Motor neuron (in vitro differentiated cells): ENCODE data around the gene PNMA8C. TPM values are rescaled to one million over a fixed set of nuclear protein-coding genes. Genes with fewer than 3 reads are reported as not detected.

Experiments
- ATAC-seq, 8 experiments: fragments of 200-7000 bp; cut with Tn5 transposase; replicated peaks in 6 of 8; 2 replicates each; pipeline ENCODE4 v1.8.0; 2021; ENCODE audit warnings: mild to moderate bottlenecking in 8 of 8, moderate library complexity in 8 of 8
- H3K27ac ChIP-seq, 2 donors: fragments of 250-450 bp; sonication (Bioruptor Pico); 2 replicates each; pipeline ENCODE4 v1.9.0; 2021; ENCODE audit warnings: antibody characterized with exemption in 2 of 2, mild to moderate bottlenecking in 2 of 2, moderate library complexity in 1 of 2
- H3K4me1 ChIP-seq, 2 donors: fragments of 250-450 bp; sonication (Bioruptor Pico); replicated peaks in 1 of 2; 2 replicates each; pipeline ENCODE4 v1.6.1; 2021; ENCODE audit warnings: antibody characterized with exemption in 2 of 2, mild to moderate bottlenecking in 2 of 2, moderate library complexity in 1 of 2
- H3K4me3 ChIP-seq, 5 donors: fragments of 250-450 bp; sonication (Bioruptor Pico); 2 replicates each; pipeline ENCODE4 v1.9.0; 2021; ENCODE audit warnings: antibody characterized with exemption in 5 of 5, mild to moderate bottlenecking in 5 of 5, moderate library complexity in 4 of 5
- WGBS, 10 experiments: fragments of 450-650 bp; shearing (Covaris generic); methylation state at CpG; one replicate each; pipeline ENCODE4 v1.0.0; 2022; 5-methylcytosine and 5-hydroxymethylcytosine counted together
- in situ Hi-C, 9 experiments: fragments of 400-800 bp; cut with MboI; loops; one replicate each; pipeline ENCODE4 v1.15.0; 2021; ENCODE audit warnings: low sequenced_read_pairs in 9 of 9, low pct_unique_long_range_greater_than_20kb in 2 of 9; ENCODE audit not compliant: unreplicated experiment in 9 of 9
- total RNA-seq, 8 experiments: library from RNA; unstranded; fragments of 300-600 nt; gene quantifications; 2 replicates each; pipeline versions ENCODE4 v1.2.3 to v1.2.4, GENCODE V29; 2022

PNMA8C gene
- total RNA-seq: 10 to 100 TPM in 5 of 8 experiments, under 1 TPM in 2, not detected in 1; 0.31 to 38.1 (median 22.2) TPM

DNA sequence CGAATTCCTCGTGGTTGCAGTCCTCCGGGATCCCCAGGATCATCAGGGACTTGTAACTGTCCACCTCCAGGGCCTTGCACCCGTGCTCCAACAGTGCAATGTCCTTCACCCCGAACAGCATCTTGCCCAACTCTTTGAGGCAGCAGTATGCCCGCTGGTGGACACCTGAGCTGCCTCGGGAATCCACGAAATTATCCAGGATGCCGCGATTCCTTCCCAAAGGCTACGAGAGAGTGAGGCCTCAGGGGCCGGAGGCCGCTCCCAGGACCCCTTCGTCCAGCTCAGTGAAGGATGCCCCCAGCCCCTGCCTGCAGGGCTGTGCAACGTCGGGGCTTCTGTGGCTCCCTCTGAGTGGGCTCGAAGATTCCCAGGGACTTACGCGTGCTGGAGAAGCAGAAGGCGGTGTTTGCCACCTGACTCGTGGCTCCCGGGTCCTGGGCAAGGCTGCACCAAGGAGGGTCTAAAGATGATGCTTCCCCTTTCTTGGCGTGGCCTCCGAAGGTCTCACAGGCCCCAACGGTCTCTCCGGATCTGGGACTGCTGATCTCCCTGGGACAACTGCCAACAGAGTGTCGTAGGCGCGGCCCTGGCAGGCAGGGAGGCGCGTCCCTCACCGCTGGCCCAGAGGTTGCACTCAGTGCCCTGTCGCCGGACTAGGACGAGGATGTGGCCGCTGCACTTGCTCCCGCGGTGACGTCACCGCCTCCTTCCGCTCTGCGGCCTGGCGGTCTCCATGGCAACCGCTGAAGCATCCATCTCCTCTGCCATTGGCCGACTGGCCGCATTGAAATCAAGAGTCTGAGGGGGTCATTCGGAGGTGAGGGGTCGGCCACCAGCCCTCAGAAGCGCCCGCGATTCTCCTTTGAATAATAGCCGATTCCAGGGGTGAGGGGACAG lies at the start of gene PNMA8C:
PNMA8C (minus strand) TSS at position 698 of the 897 bp plus-strand sequence; CDS start at position 121, 577 bp downstream.
- peak within 1 kb of the TSS; percentile 77 to 85 for H3K27ac ChIP-seq

DNA sequence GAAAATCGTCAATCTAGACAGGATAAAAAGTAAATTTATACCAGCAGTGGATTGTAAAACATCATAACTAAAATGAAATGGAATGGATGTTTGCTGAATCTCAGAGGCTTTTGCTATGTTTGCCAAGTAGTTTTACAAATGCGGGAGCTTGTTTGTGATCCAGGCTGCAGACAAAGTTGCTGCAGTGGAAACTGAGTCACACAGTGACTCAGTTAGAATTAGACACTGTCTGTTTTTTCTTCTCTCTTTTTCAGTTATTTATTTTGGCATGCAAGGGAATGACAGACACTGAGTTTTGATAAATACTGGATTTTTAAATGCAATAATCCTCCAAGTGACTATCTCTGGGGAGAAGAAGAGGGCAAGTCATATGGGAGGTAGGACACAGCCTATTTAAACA lies 47.2 kb upstream of the PNMA8C start:
- Histone ChIP-seq H3K27ac (no peak overlapping the region), H3K4me3 (no peak overlapping the region), H3K4me1 (peaks cover 35 to 41% of the 10 kb centered on the region in 2 donors)
- 0 to 100% (median 79%) methylated on average over 1 to 2 of the region's 2 CpGs; no CpG with 5 or more reads in 1 of the 10 experiments for WGBS, 10 experiments
- ATAC-seq: no peak
- in situ Hi-C loops: loop anchor here in 4 of 9 experiments (25.0 kb wide), 2 partner anchors 89 to 189 kb away; partner anchors contain the start of gene HIF3A (in 2 of the 4)

More for the DNA sequence above, at the start of gene PNMA8C:
- H3K4me3 ChIP-seq: peak within 1 kb of the TSS; percentile 48 to 61 (median 53)
- ATAC-seq: peak; percentile 43 to 93 (median 87)
- in situ Hi-C loops: no loop called here
- 0 to 64% (median 7%) methylated on average over 2 to 9 of the region's 52 CpGs for WGBS, 10 experiments
- peaks cover 10 to 17% of the 10 kb centered on the region in 2 donors for H3K4me1 ChIP-seq

DNA sequence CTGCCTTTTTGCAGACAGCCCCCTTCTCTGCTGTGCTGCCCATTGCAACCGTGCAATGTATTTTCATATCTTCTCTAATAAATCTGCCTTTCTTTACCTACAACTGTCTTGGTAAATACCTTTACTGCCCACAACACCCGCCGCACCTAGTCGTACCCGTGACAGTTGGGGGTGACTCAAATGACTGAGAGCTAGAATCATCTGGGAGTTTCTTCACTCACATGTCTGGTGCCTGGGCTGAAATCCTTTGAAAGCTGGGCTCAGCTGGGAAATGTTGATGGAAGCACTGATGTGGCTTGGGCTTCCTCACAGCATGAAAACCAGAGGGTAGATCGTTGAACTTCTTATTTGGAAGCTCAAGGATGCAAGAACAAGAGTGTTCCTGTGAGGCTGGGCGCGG lies 45.5 kb upstream of the PNMA8C start:
- H3K4me3 ChIP-seq: no peak overlapping the region
- H3K27ac ChIP-seq: no peak overlapping the region
- 51 to 100% (median 82%) methylated on average over 1 to 8 of the region's 8 CpGs; no CpG with 5 or more reads in 3 of the 10 experiments for WGBS, 10 experiments
- ATAC-seq: no peak
- H3K4me1 ChIP-seq: peaks cover 36 to 44% of the 10 kb centered on the region in 2 donors
- in situ Hi-C loops: no loop called here

DNA sequence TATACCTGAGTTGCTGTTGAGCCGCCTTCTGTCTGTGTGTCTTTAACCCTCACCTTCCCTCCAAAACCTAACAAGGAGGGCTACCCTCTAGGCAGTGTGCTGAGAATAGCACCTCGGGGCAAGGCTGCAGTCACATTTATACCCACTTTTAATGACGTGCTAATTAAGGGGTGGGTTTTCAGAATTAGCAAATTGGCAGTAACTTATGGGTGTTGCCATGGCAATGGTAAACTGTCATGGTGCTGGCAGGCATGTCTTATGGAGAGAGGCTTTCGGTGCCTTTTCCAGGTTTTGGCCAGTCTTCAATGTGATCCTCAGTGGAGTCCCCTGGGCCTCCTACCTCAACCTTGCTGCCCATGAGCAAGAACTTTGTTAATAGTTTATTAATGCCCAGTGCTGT lies 43.9 kb upstream of the PNMA8C start:
- no peak for ATAC-seq
- Histone ChIP-seq H3K27ac (no peak overlapping the region), H3K4me1 (peaks cover 22 to 34% of the 10 kb centered on the region in 2 donors), H3K4me3 (no peak overlapping the region)
- in situ Hi-C loops: no loop called here
- 60 to 83% (median 79%) methylated on average over 1 to 4 of the region's 4 CpGs; no CpG with 5 or more reads in 6 of the 10 experiments for WGBS, 10 experiments

DNA sequence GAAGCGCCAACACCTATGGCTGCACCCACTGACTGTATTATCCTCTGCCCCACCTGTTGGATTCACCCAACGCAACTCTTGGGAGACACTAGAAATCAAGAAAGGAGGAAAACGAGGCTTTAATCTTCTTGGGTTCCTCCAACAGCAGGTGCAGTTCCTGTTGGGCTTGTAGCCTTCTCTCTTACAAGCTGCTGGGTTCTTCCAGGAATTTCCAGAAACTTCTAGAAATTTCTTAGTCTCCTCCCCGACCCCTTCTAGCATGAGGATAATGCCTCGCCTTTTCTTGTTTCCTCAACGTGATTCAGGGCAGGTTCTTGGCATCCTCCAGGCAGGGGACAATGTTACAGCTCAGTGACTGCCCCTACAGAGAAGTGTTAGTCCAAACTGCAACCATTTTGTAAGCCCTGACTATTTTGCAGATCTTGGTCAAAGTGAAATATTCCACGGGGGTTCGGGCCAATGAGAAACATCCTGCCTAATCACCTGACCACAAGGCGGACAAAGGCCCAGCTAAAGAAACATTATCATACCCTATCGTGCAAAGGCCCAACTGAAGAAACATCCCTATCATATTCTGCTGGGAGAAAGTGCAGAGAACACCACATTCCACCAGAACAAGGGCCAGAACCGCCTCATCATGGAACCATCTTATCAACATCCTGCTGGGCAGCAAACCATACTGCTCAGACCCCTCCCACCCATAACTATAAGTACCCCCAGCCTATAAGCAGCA lies 43.2 kb upstream of the PNMA8C start:
- in situ Hi-C loops: no loop called here
- peaks cover 21 to 34% of the 10 kb centered on the region in 2 donors for H3K4me1 ChIP-seq
- H3K4me3 ChIP-seq: peak overlapping the region; percentile 55 to 80 (median 57)
- no peak for ATAC-seq
- 40 to 100% (median 62%) methylated on average over 1 to 7 of the region's 11 CpGs for WGBS, 10 experiments
- H3K27ac ChIP-seq: peak overlapping the region; percentile 83 to 96

DNA sequence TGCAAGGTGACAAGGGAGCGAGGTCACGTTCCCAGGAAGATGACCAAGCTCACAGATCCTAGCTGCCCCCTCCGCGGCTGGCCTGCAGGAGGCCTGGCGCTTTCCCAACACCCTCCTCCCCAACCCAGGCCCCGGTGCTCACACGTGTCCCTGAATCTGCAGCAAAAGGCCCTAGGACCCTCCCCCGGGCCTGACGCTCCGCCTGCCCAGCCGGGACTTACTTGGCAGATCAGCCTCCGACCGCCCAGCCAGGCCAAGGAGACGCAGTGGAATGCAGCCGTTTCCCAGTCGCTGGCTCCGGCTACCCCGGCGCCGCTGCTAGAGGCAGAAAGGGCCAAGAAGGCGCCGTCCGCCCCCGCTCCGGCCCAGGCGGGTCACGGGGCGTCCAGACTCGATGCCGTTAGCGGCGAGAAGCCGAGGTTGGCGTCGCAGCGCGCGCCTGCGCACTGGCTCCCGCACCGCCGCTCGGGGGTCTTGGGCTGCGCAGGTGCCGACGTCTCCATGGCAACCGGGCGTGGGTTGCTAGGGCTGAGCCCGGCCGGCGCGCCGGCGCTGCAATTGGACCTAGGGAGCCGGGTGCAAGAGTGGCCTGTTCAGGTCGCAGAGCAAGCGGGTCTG lies 42.5 kb upstream of the PNMA8C start, which contains the start of gene PNMA8A:
PNMA8A (minus strand) TSS at position 448 of the 618 bp plus-strand sequence. CDS start 528 bp downstream, outside the sequence.
- Histone ChIP-seq H3K4me1 (peaks cover 21 to 34% of the 10 kb centered on the region in 2 donors), H3K4me3 (peak within 1 kb of the TSS; percentile 55 to 80 (median 57)), H3K27ac (peak within 1 kb of the TSS; percentile 83 to 96)
- in situ Hi-C loops: no loop called here
- ATAC-seq: peak; percentile 82 to 94 (median 89)
- 1 to 20% (median 4%) methylated on average over 2 to 16 of the region's 57 CpGs; no CpG with 5 or more reads in 7 of the 10 experiments for WGBS, 10 experiments

DNA sequence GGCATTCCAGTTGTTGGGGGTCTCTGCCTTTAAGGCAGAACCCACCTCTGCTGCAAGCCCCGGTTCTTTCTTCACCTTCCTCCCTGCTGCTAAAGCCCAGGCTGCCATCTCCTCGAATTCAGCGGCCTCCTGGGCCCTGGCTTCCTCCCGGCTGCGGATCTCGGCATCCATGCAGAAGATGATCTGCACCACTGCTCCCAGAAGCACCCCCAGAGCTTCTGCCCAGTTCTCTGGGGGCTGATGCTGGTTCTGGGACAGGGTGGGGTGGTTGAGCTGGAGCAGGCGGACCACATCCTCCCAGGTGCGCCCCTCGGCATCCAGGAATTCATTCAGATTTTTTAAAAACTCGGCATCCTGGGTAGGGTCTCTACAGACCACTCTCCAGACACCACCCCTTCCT lies 41.6 kb upstream of the PNMA8C start:
- H3K27ac ChIP-seq: peak overlapping the region; percentile 83 to 96
- H3K4me3 ChIP-seq: peak overlapping the region; percentile 55 to 80 (median 57)
- in situ Hi-C loops: no loop called here
- WGBS, 10 experiments: 100% methylated on average over 4 of the region's 10 CpGs; no CpG with 5 or more reads in 9 of the 10 experiments
- H3K4me1 ChIP-seq: peaks cover 21 to 34% of the 10 kb centered on the region in 2 donors
- no peak for ATAC-seq

DNA sequence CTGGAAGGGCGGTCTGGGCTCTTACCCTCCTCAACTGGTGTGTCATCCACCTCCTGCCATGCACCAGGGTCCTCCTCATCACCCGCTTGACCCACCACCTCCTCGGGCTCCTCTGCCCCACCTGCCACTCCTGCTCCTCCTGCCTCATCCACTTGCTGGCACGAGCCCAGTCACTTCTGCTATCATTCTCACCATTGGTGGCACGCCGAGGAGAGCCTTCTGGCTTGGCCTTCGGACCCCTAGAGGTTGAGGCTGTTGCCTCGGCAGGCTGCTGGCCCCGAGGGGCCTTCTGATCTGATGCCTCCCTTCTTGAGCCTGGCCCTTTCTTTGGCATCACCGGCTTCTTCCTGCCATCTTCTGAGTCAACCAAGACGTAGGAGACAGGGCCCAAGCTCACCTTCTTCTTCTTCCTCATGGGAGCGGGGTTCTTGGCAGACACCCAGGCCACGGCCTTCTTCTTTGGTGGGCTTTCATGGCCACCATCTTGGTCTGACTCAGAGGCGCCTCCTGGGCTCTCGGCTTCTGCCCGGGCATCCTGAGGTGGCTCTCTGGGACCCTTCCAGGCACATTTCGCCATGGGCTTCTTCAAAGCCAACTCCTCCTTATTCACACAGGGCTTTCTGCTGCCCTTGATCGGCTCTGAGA lies 40.9 kb upstream of the PNMA8C start:
- Histone ChIP-seq H3K27ac (no peak overlapping the region), H3K4me3 (peak overlapping the region in 2 of 5 donors; percentile 57 to 80)
- no peak for ATAC-seq

DNA sequence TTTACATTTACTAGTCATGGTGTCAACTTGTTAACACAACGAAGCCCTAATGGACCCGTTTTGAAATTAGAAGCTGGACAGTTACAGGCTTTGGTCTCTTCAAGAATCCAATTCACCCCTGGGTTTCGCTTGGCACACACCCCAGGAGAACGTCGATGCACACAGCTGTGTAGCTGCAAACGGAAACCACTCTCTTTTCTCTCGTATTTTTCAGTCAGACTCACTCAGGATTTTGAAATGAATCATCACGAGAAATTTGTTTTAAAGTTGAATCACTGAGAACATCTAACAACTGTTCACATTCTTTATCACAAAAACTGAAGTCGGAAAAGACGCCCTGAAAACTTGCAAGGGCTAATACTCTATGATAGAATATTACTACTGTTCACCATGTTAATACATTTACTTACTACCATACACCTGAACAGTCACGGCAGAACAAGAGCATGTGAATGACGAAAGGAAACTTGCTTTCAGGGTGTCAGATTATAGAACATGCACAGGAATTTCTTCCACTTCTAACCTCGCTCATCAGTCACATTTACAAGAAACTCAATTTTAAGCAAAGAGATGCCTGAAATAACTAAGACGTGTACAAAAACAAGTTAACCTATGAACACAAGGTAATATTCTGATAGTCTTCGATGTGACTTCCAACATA lies 37.9 kb upstream of the PNMA8C start:
- in situ Hi-C loops: no loop called here
- WGBS, 10 experiments: 6 to 94% (median 61%) methylated on average over 5 to 15 of the region's 15 CpGs; no CpG with 5 or more reads in 2 of the 10 experiments
- ATAC-seq: peak in 1 of 8 experiments; percentile 62

More for the DNA sequence above, 40.9 kb upstream of the PNMA8C start:
- peaks cover 21 to 34% of the 10 kb centered on the region in 2 donors for H3K4me1 ChIP-seq
- in situ Hi-C loops: no loop called here
- 80 to 100% (median 95%) methylated on average over 1 to 8 of the region's 18 CpGs; no CpG with 5 or more reads in 3 of the 10 experiments for WGBS, 10 experiments

DNA sequence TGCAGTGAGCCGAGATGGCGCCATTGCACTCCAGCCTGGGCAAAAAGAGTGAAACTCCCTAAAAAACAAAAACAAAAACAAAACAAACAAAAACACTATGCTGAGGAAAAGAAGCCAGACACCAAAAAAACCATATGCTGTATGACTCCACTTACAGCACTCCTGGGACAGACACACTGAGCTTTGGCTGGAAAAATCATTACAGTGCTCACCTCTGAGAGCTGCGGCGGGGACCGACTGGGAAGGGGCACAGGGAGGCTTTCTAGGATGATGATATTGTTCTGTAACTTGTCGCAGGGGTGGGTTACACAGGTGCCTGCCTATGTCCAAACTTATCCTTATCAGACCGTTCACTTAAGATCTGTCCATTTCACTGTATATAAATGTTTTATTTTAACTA lies 34.8 kb upstream of the PNMA8C start:
- Histone ChIP-seq H3K27ac (no peak overlapping the region), H3K4me3 (no peak overlapping the region), H3K4me1 (no peaks in the 10 kb centered on the region)
- in situ Hi-C loops: no loop called here
- no peak for ATAC-seq
- 80 to 100% (median 94%) methylated on average over 1 to 4 of the region's 7 CpGs; no CpG with 5 or more reads in 4 of the 10 experiments for WGBS, 10 experiments

More for the DNA sequence above, 37.9 kb upstream of the PNMA8C start:
- Histone ChIP-seq H3K4me3 (no peak overlapping the region), H3K27ac (no peak overlapping the region), H3K4me1 (peaks cover 12 to 14% of the 10 kb centered on the region in 2 donors)

DNA sequence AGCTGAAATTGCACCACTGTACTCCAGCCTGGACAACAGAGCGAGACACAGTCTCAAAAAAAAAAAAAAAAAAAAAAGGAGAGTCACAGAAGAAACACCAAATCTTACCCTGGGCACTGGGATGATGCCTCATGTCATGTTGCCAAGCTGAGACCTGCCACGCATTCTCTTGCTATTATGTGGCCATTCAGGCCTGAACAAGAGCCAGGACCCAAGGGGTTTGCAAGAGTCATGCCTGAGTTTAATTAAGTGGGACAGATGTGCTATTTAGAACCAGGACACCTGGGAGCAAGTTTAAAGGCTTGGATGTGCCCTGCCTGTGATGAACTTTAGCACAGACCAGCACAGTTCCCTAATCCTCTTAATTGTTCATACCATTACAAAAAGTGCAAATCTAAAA lies 32.8 kb upstream of the PNMA8C start:
- in situ Hi-C loops: no loop called here
- 20 to 100% (median 100%) methylated on average over 1 of the region's 2 CpGs; no CpG with 5 or more reads in 4 of the 10 experiments for WGBS, 10 experiments
- Histone ChIP-seq H3K27ac (no peak overlapping the region), H3K4me1 (no peaks in the 10 kb centered on the region), H3K4me3 (no peak overlapping the region)
- no peak for ATAC-seq
